NCI-H526 (cell line): ENCODE results near the gene LEKR1.
"Not testable (repeated sequence)": the region's sequence is repeated elsewhere in the genome, so short reads cannot be mapped to it uniquely, and the experiment has no call there.

Source experiments
- DNase-seq, 2 experiments: peaks; one replicate each; lab custom pipeline; 2025; lab: John Stamatoyannopoulos, UW

LEKR1 gene

GRCh38 chr3:156826144-156826895 is at the start of gene LEKR1:
Gene LEKR1 (plus strand): TSS chr3:156826353. CDS start chr3:156829330, 2,977 bp downstream.
- peak; percentile 66 to 89 for DNase-seq

GRCh38 chr3:156776871-156777270 is 49.3 kb upstream of the LEKR1 start:
- DNase-seq = no peak

GRCh38 chr3:156781310-156782230 is 44.6 kb upstream of the LEKR1 start:
- DNase-seq = no peak

- DNase-seq = no peak
Observed at GRCh38 chr3:156782319-156782718, 43.8 kb upstream of the LEKR1 start.

- no peak for DNase-seq
Observed at GRCh38 chr3:156782921-156783320, 43.2 kb upstream of the LEKR1 start.

- no peak for DNase-seq
Observed at GRCh38 chr3:156787001-156787400, 39.2 kb upstream of the LEKR1 start.

GRCh38 chr3:156787926-156788663 is 38.1 kb upstream of the LEKR1 start:
- no peak for DNase-seq

- DNase-seq = no peak
Observed at GRCh38 chr3:156788846-156789245, 37.3 kb upstream of the LEKR1 start.

GRCh38 chr3:156790156-156790555 is 36.0 kb upstream of the LEKR1 start:
- DNase-seq = no peak

- DNase-seq = no peak
Observed at GRCh38 chr3:156792114-156792513, 34.0 kb upstream of the LEKR1 start.

GRCh38 chr3:156792536-156792935 is 33.6 kb upstream of the LEKR1 start:
- no peak for DNase-seq

- DNase-seq = no peak
Observed at GRCh38 chr3:156792945-156793344, 33.2 kb upstream of the LEKR1 start.

GRCh38 chr3:156793400-156793799 is 32.8 kb upstream of the LEKR1 start:
- DNase-seq = no peak

- DNase-seq = no peak
Observed at GRCh38 chr3:156793851-156794250, 32.3 kb upstream of the LEKR1 start.

GRCh38 chr3:156795890-156796481 is 30.2 kb upstream of the LEKR1 start:
- DNase-seq = no peak

- DNase-seq = no peak
Observed at GRCh38 chr3:156797368-156797767, 28.8 kb upstream of the LEKR1 start.

- not testable (repeated sequence) for DNase-seq
Observed at GRCh38 chr3:156800287-156800686, 25.9 kb upstream of the LEKR1 start.

GRCh38 chr3:156801746-156802145 is 24.4 kb upstream of the LEKR1 start:
- DNase-seq = no peak

- no peak for DNase-seq
Observed at GRCh38 chr3:156802821-156803606, 23.1 kb upstream of the LEKR1 start.

GRCh38 chr3:156803952-156804741 is 22.0 kb upstream of the LEKR1 start:
- no peak for DNase-seq
